ENCODE results near the gene ANKRD66.

The ANKRD66 gene

GRCh38 chr6:46792635-46793034, 45.9 kb downstream of the ANKRD66 start:
- no peak for DNase-seq

GRCh38 chr6:46793138-46793537, 46.4 kb downstream of the ANKRD66 start, which contains the start of gene MEP1A:
Gene MEP1A, plus strand, starts transcription at chr6:46793389. Its CDS starts 10 bp downstream, at chr6:46793399.
- no peak for DNase-seq

- no peak for DNase-seq
Measured at GRCh38 chr6:46794068-46794467, 47.3 kb downstream of the ANKRD66 start.

GRCh38 chr6:46795816-46796215, 49.1 kb downstream of the ANKRD66 start:
- DNase-seq: no peak

GRCh38 chr6:46796848-46797580, 50.3 kb downstream of the ANKRD66 start:
- no peak for DNase-seq

- no peak for DNase-seq
Measured at GRCh38 chr6:46799657-46800056, 52.9 kb downstream of the ANKRD66 start.

- DNase-seq: no peak
Measured at GRCh38 chr6:46808806-46809205, 62.1 kb downstream of the ANKRD66 start.
